IMR-90 (cell line): ENCODE measurements around the gene DLX2. TPM values are rescaled to one million over a fixed set of nuclear protein-coding genes. Genes with fewer than 3 reads are reported as not detected.

ENCODE experiments used
- ATAC-seq: fragments of 200-7000 bp; cut with Tn5 transposase; 2 replicates; pipeline ENCODE4 v1.9.1; 2020; ENCODE audit warnings: low read depth, mild to moderate bottlenecking, moderate library complexity
- BruUV-seq: library from RNA; stranded (reverse); fragments of 400-500 nt; replicated peaks from 2 replicates; lab custom pipeline; 2021; lab: Mats Ljungman, UMichigan
- CTCF ChIA-PET: fragments of 300-600 bp; formaldehyde crosslinking; extraction: SDS; loops from one replicate; lab custom pipeline; 2021; ENCODE audit warnings: antibody characterized with exemption; lab: Yijun Ruan, JAX
- POLR2A ChIA-PET: fragments of 300-600 bp; sonication (Branson Sonifier 250); formaldehyde crosslinking; loops from one replicate; lab custom pipeline; 2022; ENCODE audit warnings: antibody characterized with exemption; ENCODE audit not compliant: unreplicated experiment; lab: Charles Lee
- DNase-seq: peaks from one replicate; pipeline ENCODE4 v3.0.0; 2013
- H2AFZ ChIP-seq: replicated peaks from 2 replicates; pipeline ENCODE3; 2013; ENCODE audit warnings: low read length, mild to moderate bottlenecking; ENCODE audit not compliant: poor library complexity
- H2AK5ac ChIP-seq: 2 replicates; pipeline ENCODE4 v1.6.1; 2013; ENCODE audit warnings: low read depth, low read length, inconsistent platforms
- H2AK9ac ChIP-seq: replicated peaks from 2 replicates; pipeline ENCODE3; 2013; ENCODE audit warnings: mild to moderate bottlenecking, low read depth, low read length, moderate library complexity; ENCODE audit not compliant: poor library complexity
- H2BK120ac ChIP-seq: 2 replicates; pipeline ENCODE4 v1.6.1; 2013; ENCODE audit warnings: low read depth, low read length, inconsistent platforms
- H2BK15ac ChIP-seq: 3 replicates; pipeline ENCODE4 v1.6.1; 2013; ENCODE audit warnings: low read depth, low read length, inconsistent platforms
- H2BK20ac ChIP-seq: 2 replicates; pipeline ENCODE4 v1.6.1; 2013; ENCODE audit warnings: low read depth, mild to moderate bottlenecking, inconsistent platforms, low read length, moderate library complexity
- H2BK5ac ChIP-seq: 2 replicates; pipeline ENCODE4 v1.6.1; 2013; ENCODE audit warnings: mild to moderate bottlenecking, low read depth, low read length, inconsistent platforms; ENCODE audit not compliant: poor library complexity, severe bottlenecking
- H3K14ac ChIP-seq: replicated peaks from 2 replicates; pipeline ENCODE4 v1.6.1; 2013; ENCODE audit warnings: low read depth, low read length, inconsistent platforms
- H3K18ac ChIP-seq: 2 replicates; pipeline ENCODE4 v1.6.1; 2013; ENCODE audit warnings: low read depth, low read length, control low read depth
- H3K23ac ChIP-seq: 2 replicates; pipeline ENCODE4 v1.6.1; 2013; ENCODE audit warnings: low read depth, low read length, inconsistent platforms
- H3K27ac ChIP-seq: 2 replicates; pipeline ENCODE4 v1.5.1; 2013; ENCODE audit warnings: mild to moderate bottlenecking, control low read depth, low read length; ENCODE audit not compliant: insufficient read depth
- H3K27me3 ChIP-seq: 2 replicates; pipeline ENCODE4 v1.6.1; 2013; ENCODE audit warnings: low read length; ENCODE audit not compliant: control insufficient read depth, insufficient read depth
- H3K36me3 ChIP-seq: 2 replicates; pipeline ENCODE4 v1.6.1; 2013; ENCODE audit warnings: low read length, mixed read lengths; ENCODE audit not compliant: control insufficient read depth, insufficient read depth
- H3K4ac ChIP-seq: 2 replicates; pipeline ENCODE4 v1.6.1; 2013; ENCODE audit warnings: low read depth, low read length, inconsistent platforms
- H3K4me1 ChIP-seq: 2 replicates; pipeline ENCODE4 v1.6.1; 2013; ENCODE audit warnings: low read length, mixed read lengths; ENCODE audit not compliant: control insufficient read depth, insufficient read depth
- H3K4me2 ChIP-seq: 2 replicates; pipeline ENCODE4 v1.6.1; 2013; ENCODE audit warnings: low read depth, mild to moderate bottlenecking, control low read depth, low read length, moderate library complexity
- H3K4me3 ChIP-seq: 2 replicates; pipeline ENCODE4 v1.5.1; 2013; ENCODE audit warnings: low read depth, mild to moderate bottlenecking, control low read depth, low read length, moderate library complexity; ENCODE audit not compliant: insufficient read depth
- H3K56ac ChIP-seq: 2 replicates; pipeline ENCODE4 v1.6.1; 2013; ENCODE audit warnings: low read length, inconsistent platforms; ENCODE audit not compliant: insufficient read depth; ENCODE audit errors: extremely low read depth
- H3K79me1 ChIP-seq, 2 experiments: 2 replicates each; pipeline ENCODE4 v1.6.1; 2013; ENCODE audit warnings: low read length in 2 of 2, inconsistent platforms in 1 of 2, low read depth in 1 of 2
- H3K9ac ChIP-seq: 2 replicates; pipeline ENCODE4 v1.6.1; 2013; ENCODE audit warnings: low read depth, low read length, control low read depth
- H3K9me1 ChIP-seq: 2 replicates; pipeline ENCODE4 v1.6.1; 2013; ENCODE audit warnings: low read length, inconsistent platforms; ENCODE audit not compliant: insufficient read depth
- H3K9me3 ChIP-seq: 2 replicates; pipeline ENCODE4 v1.6.1; 2013; ENCODE audit warnings: low read length; ENCODE audit not compliant: control insufficient read depth, insufficient read depth
- H4K20me1 ChIP-seq: 2 replicates; pipeline ENCODE4 v1.6.1; 2013; ENCODE audit warnings: low read length, inconsistent platforms; ENCODE audit not compliant: insufficient read depth
- H4K5ac ChIP-seq: 2 replicates; pipeline ENCODE4 v1.6.1; 2013; ENCODE audit warnings: mild to moderate bottlenecking, low read depth, low read length, control low read depth
- H4K8ac ChIP-seq, 2 experiments: 2 replicates each; pipeline ENCODE4 v1.6.1; 2013; ENCODE audit warnings: low read depth in 2 of 2, low read length in 2 of 2, control low read depth in 1 of 2, inconsistent platforms in 1 of 2
- H4K91ac ChIP-seq: 2 replicates; pipeline ENCODE4 v1.6.1; 2013; ENCODE audit warnings: low read depth, low read length, inconsistent platforms; ENCODE audit not compliant: insufficient read depth
- BHLHE40 ChIP-seq: fragments of 150-350 bp; IDR thresholded peaks from 2 replicates; pipeline ENCODE4 v1.6.1; 2016; ENCODE audit warnings: mild to moderate bottlenecking, low read depth, low read length
- CEBPB ChIP-seq: IDR thresholded peaks from 2 replicates; pipeline ENCODE4 v1.6.1; 2012; ENCODE audit warnings: low read depth, low read length, improper control_type of control experiment
- CHD1 ChIP-seq: IDR thresholded peaks from 2 replicates; pipeline ENCODE4 v1.6.1; 2012; ENCODE audit warnings: low read depth, low read length, improper control_type of control experiment
- FOS ChIP-seq: fragments of 150-350 bp; IDR thresholded peaks from 2 replicates; pipeline ENCODE4 v1.6.1; 2016; ENCODE audit warnings: low read depth, low read length
- MAFK ChIP-seq: IDR thresholded peaks from 2 replicates; pipeline ENCODE4 v1.6.1; 2012; ENCODE audit warnings: low read depth, low read length, improper control_type of control experiment
- MAZ ChIP-seq: IDR thresholded peaks from 2 replicates; pipeline ENCODE4 v1.6.1; 2012; ENCODE audit warnings: low read depth, mild to moderate bottlenecking, low read length, improper control_type of control experiment, moderate library complexity, borderline replicate concordance
- MXI1 ChIP-seq: IDR thresholded peaks from 2 replicates; pipeline ENCODE4 v1.6.1; 2012; ENCODE audit warnings: low read depth, mild to moderate bottlenecking, low read length, moderate library complexity, borderline replicate concordance
- NFE2L2 ChIP-seq: fragments of 150-350 bp; IDR thresholded peaks from 2 replicates; pipeline ENCODE4 v1.6.1; 2016; ENCODE audit warnings: low read depth, mild to moderate bottlenecking, low read length
- POLR2A ChIP-seq: IDR thresholded peaks from 2 replicates; pipeline ENCODE4 v1.6.1; 2012; ENCODE audit warnings: mild to moderate bottlenecking, low read depth, low read length
- RAD21 ChIP-seq: IDR thresholded peaks from 2 replicates; pipeline ENCODE4 v1.6.1; 2012; ENCODE audit warnings: low read length, improper control_type of control experiment
- RCOR1 ChIP-seq: IDR thresholded peaks from 2 replicates; pipeline ENCODE4 v1.6.1; 2012; ENCODE audit warnings: mild to moderate bottlenecking, low read length, improper control_type of control experiment; ENCODE audit not compliant: insufficient replicate concordance
- RFX5 ChIP-seq: IDR thresholded peaks from 2 replicates; pipeline ENCODE4 v1.8.0; 2012; ENCODE audit warnings: low read depth, mild to moderate bottlenecking, low read length, moderate library complexity
- SMC3 ChIP-seq: fragments of 150-350 bp; IDR thresholded peaks from 2 replicates; pipeline ENCODE4 v1.6.1; 2016; ENCODE audit warnings: low read depth, mild to moderate bottlenecking, antibody characterized with exemption, low read length, moderate library complexity
- WGBS, 2 experiments: methylation state at CpG; one replicate each; pipeline versions ENCODE4 v1.1.5 to v1.1.7; 2013; ENCODE audit warnings: missing lambda C conversion rate in 2 of 2; ENCODE audit not compliant: insufficient read length in 1 of 2; ENCODE audit errors: extremely low coverage in 2 of 2; 5-methylcytosine and 5-hydroxymethylcytosine counted together
- dilution Hi-C: fragments of 300-500 bp; cut with HindIII; formaldehyde crosslinking; loops from one replicate; pipeline ENCODE4 v1.14.3; 2018; ENCODE audit warnings: low sequenced_read_pairs; ENCODE audit not compliant: unreplicated experiment
- in situ Hi-C: fragments of 300-500 bp; cut with MboI; formaldehyde crosslinking; loops from 3 replicates; pipeline ENCODE4 v1.14.3; 2019; ENCODE audit warnings: low sequenced_read_pairs, inconsistent platforms, mixed read lengths
- intact Hi-C: fragments of 100-400 bp; cut with micrococcal nuclease; formaldehyde crosslinking; loops from 2 replicates; pipeline ENCODE4 v1.10.0; 2022
- polyA plus RNA-seq, 3 experiments: library from polyadenylated mRNA; depleted of rRNA; stranded (reverse); fragments of >200 nt; gene quantifications; 2 replicates each; pipeline ENCODE4 v1.2.3, GENCODE V29; 2012; ENCODE audit warnings: low replicate concordance in 1 of 3
- total RNA-seq: library from RNA; depleted of rRNA; stranded (reverse); fragments of >200 nt; gene quantifications from 2 replicates; pipeline ENCODE4 v1.2.3, GENCODE V29; 2012
- TF ChIP-seq, protein P1 (sequence below): conservative IDR thresholded peaks from 2 replicates; pipeline ENCODE4 v1.5.1; 2012; ENCODE audit warnings: mild to moderate bottlenecking, low read depth, low read length, improper control_type of control experiment
- TF ChIP-seq, protein P2 (sequence below): fragments of 150-350 bp; IDR thresholded peaks from 2 replicates; pipeline ENCODE4 v1.6.1; 2017; ENCODE audit warnings: mild to moderate bottlenecking, antibody characterized with exemption, low read length, low read depth
- TF ChIP-seq, protein P3 (sequence below): fragments of 150-350 bp; IDR thresholded peaks from 2 replicates; pipeline ENCODE4 v1.6.1; 2016; ENCODE audit warnings: low read depth, mild to moderate bottlenecking, low read length, moderate library complexity, borderline replicate concordance

The DLX2 gene
- total and polyA plus RNA-seq, 2 of the 4 experiments (the other 2 are of a cell fraction): 0.38 TPM; not detected in 1

DNA sequence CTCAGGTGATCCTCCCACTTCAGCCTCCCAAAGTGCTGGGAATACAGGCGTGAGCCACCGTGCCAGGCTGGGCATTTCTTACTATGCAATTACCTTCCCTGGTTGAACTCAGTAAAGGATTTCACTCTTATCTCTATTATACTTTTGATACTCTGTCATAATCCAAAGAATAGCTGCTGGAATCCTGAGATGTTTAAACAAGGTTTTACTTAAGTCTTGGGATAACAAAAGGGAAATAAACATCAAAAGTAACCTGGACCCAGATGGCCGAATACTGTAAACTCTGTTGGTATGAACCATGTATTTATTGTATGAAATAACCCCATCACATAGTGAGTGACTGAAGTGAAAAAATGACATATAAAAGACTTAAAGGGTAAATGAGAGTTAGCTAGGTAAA lies 11.9 kb upstream of the DLX2 start:
- no peak overlapping the region for H3K23ac ChIP-seq
- no CpG with 5 or more reads among the region's 3 CpGs for WGBS, 2 experiments
- no peak overlapping the region for H2AFZ ChIP-seq
- no peak overlapping the region for H3K56ac ChIP-seq
- H4K8ac ChIP-seq: no peak overlapping the region
- TF ChIP-seq RAD21: no peak
- TF ChIP-seq, protein P1, sequence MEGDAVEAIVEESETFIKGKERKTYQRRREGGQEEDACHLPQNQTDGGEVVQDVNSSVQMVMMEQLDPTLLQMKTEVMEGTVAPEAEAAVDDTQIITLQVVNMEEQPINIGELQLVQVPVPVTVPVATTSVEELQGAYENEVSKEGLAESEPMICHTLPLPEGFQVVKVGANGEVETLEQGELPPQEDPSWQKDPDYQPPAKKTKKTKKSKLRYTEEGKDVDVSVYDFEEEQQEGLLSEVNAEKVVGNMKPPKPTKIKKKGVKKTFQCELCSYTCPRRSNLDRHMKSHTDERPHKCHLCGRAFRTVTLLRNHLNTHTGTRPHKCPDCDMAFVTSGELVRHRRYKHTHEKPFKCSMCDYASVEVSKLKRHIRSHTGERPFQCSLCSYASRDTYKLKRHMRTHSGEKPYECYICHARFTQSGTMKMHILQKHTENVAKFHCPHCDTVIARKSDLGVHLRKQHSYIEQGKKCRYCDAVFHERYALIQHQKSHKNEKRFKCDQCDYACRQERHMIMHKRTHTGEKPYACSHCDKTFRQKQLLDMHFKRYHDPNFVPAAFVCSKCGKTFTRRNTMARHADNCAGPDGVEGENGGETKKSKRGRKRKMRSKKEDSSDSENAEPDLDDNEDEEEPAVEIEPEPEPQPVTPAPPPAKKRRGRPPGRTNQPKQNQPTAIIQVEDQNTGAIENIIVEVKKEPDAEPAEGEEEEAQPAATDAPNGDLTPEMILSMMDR: no peak
- no peak for TF ChIP-seq BHLHE40
- TF ChIP-seq CHD1: no peak
- TF ChIP-seq SMC3: no peak
- TF ChIP-seq MXI1: no peak
- TF ChIP-seq MAZ: no peak
- TF ChIP-seq MAFK: no peak
- TF ChIP-seq RCOR1: no peak
- TF ChIP-seq NFE2L2: no peak
- TF ChIP-seq RFX5: no peak
- TF ChIP-seq, protein P2, sequence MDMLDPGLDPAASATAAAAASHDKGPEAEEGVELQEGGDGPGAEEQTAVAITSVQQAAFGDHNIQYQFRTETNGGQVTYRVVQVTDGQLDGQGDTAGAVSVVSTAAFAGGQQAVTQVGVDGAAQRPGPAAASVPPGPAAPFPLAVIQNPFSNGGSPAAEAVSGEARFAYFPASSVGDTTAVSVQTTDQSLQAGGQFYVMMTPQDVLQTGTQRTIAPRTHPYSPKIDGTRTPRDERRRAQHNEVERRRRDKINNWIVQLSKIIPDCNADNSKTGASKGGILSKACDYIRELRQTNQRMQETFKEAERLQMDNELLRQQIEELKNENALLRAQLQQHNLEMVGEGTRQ: no peak
- TF ChIP-seq, protein P3, sequence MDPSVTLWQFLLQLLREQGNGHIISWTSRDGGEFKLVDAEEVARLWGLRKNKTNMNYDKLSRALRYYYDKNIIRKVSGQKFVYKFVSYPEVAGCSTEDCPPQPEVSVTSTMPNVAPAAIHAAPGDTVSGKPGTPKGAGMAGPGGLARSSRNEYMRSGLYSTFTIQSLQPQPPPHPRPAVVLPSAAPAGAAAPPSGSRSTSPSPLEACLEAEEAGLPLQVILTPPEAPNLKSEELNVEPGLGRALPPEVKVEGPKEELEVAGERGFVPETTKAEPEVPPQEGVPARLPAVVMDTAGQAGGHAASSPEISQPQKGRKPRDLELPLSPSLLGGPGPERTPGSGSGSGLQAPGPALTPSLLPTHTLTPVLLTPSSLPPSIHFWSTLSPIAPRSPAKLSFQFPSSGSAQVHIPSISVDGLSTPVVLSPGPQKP: no peak
- no peak for TF ChIP-seq CEBPB
- no peak for TF ChIP-seq POLR2A
- TF ChIP-seq FOS: no peak
- no peak overlapping the region for H2BK20ac ChIP-seq
- in situ Hi-C loops (no loop called here), dilution Hi-C loops (no loop called here), intact Hi-C loops (no loop called here)
- no peak overlapping the region for H2AK9ac ChIP-seq
- no peak overlapping the region for H3K27ac ChIP-seq
- H2BK120ac ChIP-seq: no peak overlapping the region
- no peak overlapping the region for H3K9ac ChIP-seq
- peaks cover 4% of the 10 kb centered on the region; the same call in 1 of the 2 replicates for H3K4me1 ChIP-seq
- no peak overlapping the region for H4K5ac ChIP-seq
- no peaks in the 10 kb centered on the region for H3K79me1 ChIP-seq
- no peak overlapping the region for H3K4me3 ChIP-seq
- H2BK5ac ChIP-seq: no peak overlapping the region
- no peaks in the 10 kb centered on the region for H3K27me3 ChIP-seq
- ChIA-PET POLR2A (no interaction called here), CTCF (no interaction called here)
- H3K4me2 ChIP-seq: no peak overlapping the region
- no peak overlapping the region for H3K14ac ChIP-seq
- H3K4ac ChIP-seq: no peak overlapping the region
- no peak overlapping the region for H3K18ac ChIP-seq
- ATAC-seq (no peak), DNase-seq (no peak)
- no TSS peak for BruUV-seq
- no peaks in the 10 kb centered on the region for H3K9me3 ChIP-seq
- no peak overlapping the region for H4K91ac ChIP-seq
- H3K9me1 ChIP-seq: no peaks in the 10 kb centered on the region
- H2AK5ac ChIP-seq: no peak overlapping the region
- H2BK15ac ChIP-seq: no peak overlapping the region
- no peaks in the 10 kb centered on the region for H4K20me1 ChIP-seq
- H3K36me3 ChIP-seq: no peaks in the 10 kb centered on the region
